Choroid plexus epithelial cell (primary cell): ENCODE data around the gene SMIM33.

Experiments
- DNase-seq: peaks from one replicate; pipeline ENCODE4 v3.0.0-alpha.2; 2010; ENCODE audit warnings: low read depth
- H3K4me3 ChIP-seq: 2 replicates; pipeline ENCODE4 v1.5.1; 2011; ENCODE audit warnings: low read depth, mild to moderate bottlenecking, control low read depth, low read length, moderate library complexity
- TF ChIP-seq, protein P1 (sequence below): conservative IDR thresholded peaks from 2 replicates; pipeline ENCODE4 v1.5.1; 2011; ENCODE audit warnings: low read depth, mild to moderate bottlenecking, control low read depth, inconsistent platforms, low read length, moderate library complexity

Gene SMIM33

DNA sequence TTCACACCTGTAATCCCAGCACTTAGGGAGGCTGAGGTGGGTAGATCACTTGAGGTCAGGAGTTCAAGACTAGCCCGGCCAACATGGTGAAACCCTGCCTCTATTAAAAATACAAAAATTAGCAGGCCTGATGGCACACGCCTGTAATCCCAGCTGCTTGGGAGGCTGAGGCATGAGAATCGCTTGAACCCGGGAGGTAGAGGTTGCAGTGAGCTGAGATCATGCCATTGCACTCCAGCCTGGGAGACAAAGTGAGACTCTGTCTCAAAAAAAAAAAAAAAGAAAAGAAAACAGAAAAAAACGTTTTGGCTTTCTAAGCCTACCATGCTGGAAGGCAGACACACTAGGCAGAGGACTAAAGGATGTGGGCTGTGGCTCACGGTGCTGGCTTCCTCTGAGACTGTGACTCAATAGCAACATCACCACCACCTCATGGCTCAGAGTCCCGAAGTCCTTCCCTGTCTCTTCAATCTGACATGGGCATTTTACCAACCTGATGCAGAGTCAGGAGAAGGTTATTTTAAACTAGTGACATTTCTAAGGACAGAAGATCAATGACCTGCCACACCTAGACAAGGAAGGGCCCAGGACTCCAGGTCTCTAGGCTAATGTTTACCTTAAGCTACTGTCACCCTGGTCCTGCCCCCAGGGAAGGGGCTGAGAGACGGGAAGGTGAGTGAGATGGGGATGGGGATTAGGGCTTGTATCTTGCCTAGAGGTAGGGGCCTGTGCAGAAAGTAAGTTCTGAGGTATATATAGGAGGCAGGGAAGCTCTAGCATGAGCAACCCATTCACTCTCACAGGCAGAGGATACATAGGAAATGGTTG lies 12.0 kb upstream of the SMIM33 start:
- H3K4me3 ChIP-seq: no peak overlapping the region
- TF ChIP-seq, protein P1, sequence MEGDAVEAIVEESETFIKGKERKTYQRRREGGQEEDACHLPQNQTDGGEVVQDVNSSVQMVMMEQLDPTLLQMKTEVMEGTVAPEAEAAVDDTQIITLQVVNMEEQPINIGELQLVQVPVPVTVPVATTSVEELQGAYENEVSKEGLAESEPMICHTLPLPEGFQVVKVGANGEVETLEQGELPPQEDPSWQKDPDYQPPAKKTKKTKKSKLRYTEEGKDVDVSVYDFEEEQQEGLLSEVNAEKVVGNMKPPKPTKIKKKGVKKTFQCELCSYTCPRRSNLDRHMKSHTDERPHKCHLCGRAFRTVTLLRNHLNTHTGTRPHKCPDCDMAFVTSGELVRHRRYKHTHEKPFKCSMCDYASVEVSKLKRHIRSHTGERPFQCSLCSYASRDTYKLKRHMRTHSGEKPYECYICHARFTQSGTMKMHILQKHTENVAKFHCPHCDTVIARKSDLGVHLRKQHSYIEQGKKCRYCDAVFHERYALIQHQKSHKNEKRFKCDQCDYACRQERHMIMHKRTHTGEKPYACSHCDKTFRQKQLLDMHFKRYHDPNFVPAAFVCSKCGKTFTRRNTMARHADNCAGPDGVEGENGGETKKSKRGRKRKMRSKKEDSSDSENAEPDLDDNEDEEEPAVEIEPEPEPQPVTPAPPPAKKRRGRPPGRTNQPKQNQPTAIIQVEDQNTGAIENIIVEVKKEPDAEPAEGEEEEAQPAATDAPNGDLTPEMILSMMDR: no peak
- peak; percentile 70 for DNase-seq

DNA sequence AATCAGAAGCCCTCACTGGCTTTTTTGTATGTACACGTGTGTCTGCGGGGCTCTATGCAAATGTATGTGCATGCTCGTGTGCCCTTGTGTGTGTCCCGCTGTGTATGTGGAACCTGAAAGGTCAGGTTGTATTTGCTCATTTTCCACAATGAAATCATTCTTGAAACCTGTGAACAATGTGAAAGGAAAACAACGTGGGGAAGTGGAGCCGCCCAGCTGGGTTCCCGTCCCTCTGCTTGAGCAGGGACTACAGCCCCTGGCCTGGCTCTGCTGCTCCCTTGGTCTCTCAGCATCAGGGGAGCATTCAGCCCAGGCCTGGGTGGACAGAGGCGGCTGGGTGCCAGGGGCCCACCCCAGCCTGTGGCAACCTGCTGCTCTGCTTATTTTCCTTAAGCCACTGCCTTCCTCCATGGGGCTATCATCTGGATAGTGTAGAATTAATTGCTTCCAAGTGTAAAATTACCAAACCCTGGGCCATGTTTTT lies 11.3 kb upstream of the SMIM33 start:
- TF ChIP-seq, protein P1: no peak
- DNase-seq: peak; percentile 75
- H3K4me3 ChIP-seq: no peak overlapping the region

DNA sequence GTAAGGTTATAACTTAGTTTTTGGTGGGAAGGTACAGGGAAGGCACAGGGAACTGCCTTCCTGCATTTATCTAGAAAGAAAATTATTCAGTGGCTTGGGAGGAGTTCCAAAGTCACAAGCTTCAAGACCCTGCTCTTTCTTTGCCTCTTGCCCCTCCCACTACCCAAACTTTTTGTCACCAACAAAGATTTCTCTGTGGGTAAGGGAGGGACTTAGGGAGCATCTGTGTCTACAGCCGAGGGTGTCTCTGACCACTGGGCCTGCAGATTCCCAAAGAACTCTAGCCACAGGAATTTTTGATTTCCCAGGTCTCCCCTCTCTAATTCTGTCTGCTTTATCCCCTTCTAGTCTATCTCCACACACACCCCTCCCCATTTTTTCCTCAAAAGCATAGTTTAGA lies 10.3 kb upstream of the SMIM33 start:
- no peak for DNase-seq
- H3K4me3 ChIP-seq: no peak overlapping the region
- TF ChIP-seq, protein P1: no peak

DNA sequence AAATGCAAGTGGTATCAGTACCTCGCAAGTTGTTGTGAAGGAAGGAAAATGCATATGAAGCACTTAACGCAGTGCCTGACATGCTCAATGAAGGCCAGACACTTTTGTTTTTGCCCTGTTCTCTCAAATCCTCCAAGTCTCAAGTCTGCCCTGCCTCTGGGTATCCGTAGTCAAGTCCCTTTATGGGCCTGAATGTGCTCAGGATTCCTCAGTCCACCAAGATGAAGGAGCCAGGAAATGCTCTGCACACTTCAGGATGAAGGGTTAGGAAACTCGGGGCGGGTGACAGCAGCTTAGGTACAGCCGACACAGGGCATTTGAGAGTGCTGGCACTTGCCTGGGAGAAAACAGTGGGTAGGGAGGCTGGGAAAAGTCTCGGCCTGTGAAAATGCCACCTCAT lies 9.6 kb upstream of the SMIM33 start:
- DNase-seq: no peak
- H3K4me3 ChIP-seq: no peak overlapping the region
- TF ChIP-seq, protein P1: no peak

DNA sequence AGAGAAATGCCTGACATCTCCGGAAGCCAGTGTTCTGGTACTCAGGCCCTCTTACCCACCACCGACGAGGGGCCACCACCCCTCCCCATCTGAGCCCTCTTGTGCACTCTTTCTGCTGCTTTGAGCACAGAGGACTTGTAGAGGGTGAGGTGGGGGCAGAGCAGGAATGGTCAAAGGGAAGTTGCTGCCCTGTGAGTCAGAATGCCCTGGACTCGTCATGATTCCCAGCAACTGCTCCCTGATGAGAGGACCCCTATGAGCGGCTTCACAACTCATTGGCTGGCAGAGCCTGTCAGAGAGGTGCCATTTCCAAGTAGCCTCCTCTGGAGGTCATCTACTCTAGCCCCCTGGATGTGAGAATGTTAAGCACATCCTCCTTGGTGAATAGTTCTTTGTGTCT lies 9.1 kb upstream of the SMIM33 start:
- DNase-seq: peak; percentile 50
- no peak overlapping the region for H3K4me3 ChIP-seq
- TF ChIP-seq, protein P1: no peak

DNA sequence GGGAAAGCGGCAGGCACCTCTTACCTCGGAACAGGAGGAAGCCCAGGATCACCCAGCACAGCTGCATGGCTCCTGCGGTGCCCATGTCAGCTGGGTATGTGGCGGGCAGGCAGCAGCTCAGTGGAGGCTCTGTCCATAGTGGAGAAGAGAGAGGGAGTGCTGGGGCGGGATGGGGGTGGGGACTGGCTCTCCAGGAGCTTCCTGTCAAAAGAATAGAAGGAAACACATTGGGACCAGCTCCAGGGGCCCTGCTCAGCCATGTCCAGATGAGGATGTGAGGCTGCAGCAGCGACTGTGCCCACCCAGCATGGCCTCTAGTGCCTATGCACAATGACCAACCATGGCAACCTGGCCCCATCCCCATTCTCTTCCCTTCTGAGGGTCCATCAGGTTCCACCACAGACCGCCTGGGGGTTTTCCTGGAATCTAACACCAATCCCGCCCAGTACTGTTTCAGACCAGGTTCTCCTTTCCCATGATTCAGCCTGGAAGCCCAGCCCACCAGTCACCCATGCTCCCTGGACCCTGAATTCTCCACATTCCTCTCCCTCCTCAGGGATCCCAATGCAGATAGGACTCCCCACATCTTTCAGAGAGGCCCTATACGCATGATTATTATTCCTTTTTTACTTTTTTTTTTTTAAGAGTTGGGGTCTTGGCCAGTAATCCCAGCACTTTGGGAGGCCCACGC lies 8.1 kb upstream of the SMIM33 start, which contains the start of gene ECSCR:
TSS of gene ECSCR (minus strand) at position 158 of the 691 bp plus-strand sequence. CDS start at position 85, 73 bp downstream.
- peak; percentile 57 for DNase-seq
- TF ChIP-seq, protein P1: no peak
- H3K4me3 ChIP-seq: no peak within 1 kb of the TSS
